GM12892 (cell line): ENCODE measurements around the gene BRCA1.

ENCODE experiments used
- POLR2AphosphoS5 ChIP-seq: IDR thresholded peaks from 2 replicates; pipeline ENCODE4 v1.6.1; 2011; ENCODE audit warnings: low read depth, low read length, control low read depth
- TAF1 ChIP-seq: IDR thresholded peaks from 2 replicates; pipeline ENCODE4 v1.6.1; 2011; ENCODE audit warnings: low read depth, mild to moderate bottlenecking, control low read depth, low read length, borderline replicate concordance

- TF ChIP-seq TAF1: no peak
- no peak for TF ChIP-seq POLR2AphosphoS5
Measured at GRCh38 chr17:43014020-43014648, 111.0 kb downstream of the BRCA1 start.
